Aorta (tissue), 5 donors: ENCODE results near the gene ECT2. TPM values are rescaled to one million over a fixed set of nuclear protein-coding genes. Genes with fewer than 3 reads are reported as not detected.
"Not testable (repeated sequence)": the region's sequence is repeated elsewhere in the genome, so short reads cannot be mapped to it uniquely, and the experiment has no call there.

Source experiments
- ATAC-seq: fragments of 200-7000 bp; cut with Tn5 transposase; one replicate; pipeline ENCODE4 v1.9.1; 2022; ENCODE audit warnings: moderate library complexity; ENCODE audit not compliant: low FRiP score
- DNase-seq, 2 donors: peaks; one replicate each; pipeline ENCODE4 v3.0.0-alpha.2; 2020
- H3K27ac ChIP-seq, 2 donors: one replicate each; pipeline ENCODE4 v1.5.1; 2013; ENCODE audit warnings: low read length in 2 of 2, mild to moderate bottlenecking in 2 of 2, moderate library complexity in 2 of 2, control low read depth in 1 of 2, inconsistent platforms in 1 of 2, low read depth in 1 of 2
- H3K27me3 ChIP-seq, 2 donors: one replicate each; pipeline ENCODE4 v1.6.1; 2013; ENCODE audit warnings: control low read depth in 1 of 2, low read length in 1 of 2, mild to moderate bottlenecking in 1 of 2, moderate library complexity in 1 of 2; ENCODE audit not compliant: insufficient read depth in 2 of 2, control insufficient read depth in 1 of 2
- H3K36me3 ChIP-seq, 2 donors: one replicate each; pipeline ENCODE4 v1.6.1; 2013; ENCODE audit warnings: control low read depth in 1 of 2, low read length in 1 of 2, mild to moderate bottlenecking in 1 of 2; ENCODE audit not compliant: insufficient read depth in 2 of 2, control insufficient read depth in 1 of 2
- H3K4me1 ChIP-seq, 2 donors: one replicate each; pipeline ENCODE4 v1.6.1; 2013; ENCODE audit warnings: low read length in 2 of 2, control low read depth in 1 of 2, mild to moderate bottlenecking in 1 of 2, moderate library complexity in 1 of 2; ENCODE audit not compliant: insufficient read depth in 2 of 2, control insufficient read depth in 1 of 2
- H3K4me3 ChIP-seq, 2 donors: one replicate each; pipeline ENCODE4 v1.5.1; 2013; ENCODE audit warnings: low read length in 2 of 2, control low read depth in 1 of 2, mild to moderate bottlenecking in 1 of 2
- H3K9me3 ChIP-seq: one replicate; pipeline ENCODE4 v1.6.1; 2013; ENCODE audit warnings: mild to moderate bottlenecking, low read length; ENCODE audit not compliant: control insufficient read depth
- WGBS, 2 donors: extraction: QIAGEN DNeasy Blood & Tissue Kit; methylation state at CpG; one replicate each; pipeline ENCODE4 v1.1.7; 2013; 5-methylcytosine and 5-hydroxymethylcytosine counted together
- intact Hi-C, 2 donors: fragments of 100-400 bp; cut with DNase I; formaldehyde crosslinking; loops; one replicate each; pipeline versions ENCODE4 v1.14.2 to v1.15.0; 2022
- polyA plus RNA-seq, 2 donors: library from polyadenylated mRNA; stranded (reverse); fragments of 200-250 nt; gene quantifications; one replicate each; pipeline ENCODE4 v1.2.3, GENCODE V29; 2013
- total RNA-seq, 2 donors: library from RNA; stranded (reverse); fragmentation: NEBNext Ultra II Directional; extraction: Animal tissue kit (Norgen Biotek cat#: 25700); gene quantifications; one replicate each; pipeline ENCODE4 v1.2.1, GENCODE V29; 2021
- donor health status: healthy with polysubstance abuse.
- donor health status: Bipolar disorder and iron deficiency.
- donor health status: DM: no; HTN: no; CAD: no.
- donor health status: DM: no; HTN: no; CAD: no.
- donor health status: DM: yes; HTN: yes; CAD: no.

The ECT2 gene
- total and polyA plus RNA-seq, 4 donors: 2.8 to 10.0 (median 5.7) TPM

GRCh38 chr3:172811099-172811498 lies 60.6 kb downstream of the ECT2 start:
- Histone ChIP-seq H3K27me3 (no peaks in the 10 kb centered on the region), H3K27ac (no peak overlapping the region), H3K4me3 (no peak overlapping the region), H3K9me3 (no peaks in the 10 kb centered on the region), H3K36me3 (no peaks in the 10 kb centered on the region), H3K4me1 (no peaks in the 10 kb centered on the region)
- ATAC-seq: no peak
- DNase-seq: no peak
- 92 to 95% methylated on average over 4 of the region's 4 CpGs for WGBS, 2 donors
- intact Hi-C loops: loop anchor here in 1 of 2 donors (5.0 kb wide), 1 partner anchor 236 kb away; no protein-coding TSS in a partner anchor

GRCh38 chr3:172813462-172813861 lies 62.9 kb downstream of the ECT2 start:
- 97 to 98% methylated on average over 3 of the region's 3 CpGs for WGBS, 2 donors
- Histone ChIP-seq H3K27ac (no peak overlapping the region), H3K4me1 (no peaks in the 10 kb centered on the region), H3K9me3 (no peaks in the 10 kb centered on the region), H3K36me3 (no peaks in the 10 kb centered on the region), H3K4me3 (no peak overlapping the region), H3K27me3 (no peaks in the 10 kb centered on the region)
- intact Hi-C loops: loop anchor here in 1 of 2 donors (5.0 kb wide), 1 partner anchor 234 kb away; no protein-coding TSS in a partner anchor
- ATAC-seq (no peak), DNase-seq (no peak)

GRCh38 chr3:172814738-172815137 lies 64.2 kb downstream of the ECT2 start:
- Histone ChIP-seq H3K27ac (no peak overlapping the region), H3K36me3 (no peaks in the 10 kb centered on the region), H3K27me3 (no peaks in the 10 kb centered on the region), H3K4me1 (no peaks in the 10 kb centered on the region), H3K4me3 (no peak overlapping the region), H3K9me3 (no peaks in the 10 kb centered on the region)
- DNase-seq (no peak), ATAC-seq (no peak)
- intact Hi-C loops: loop anchor here in 1 of 2 donors (5.0 kb wide), 1 partner anchor 233 kb away; no protein-coding TSS in a partner anchor
- 60 to 71% methylated on average over 1 of the region's 1 CpG for WGBS, 2 donors

- no peaks in the 10 kb centered on the region for H3K36me3 ChIP-seq
Measured at GRCh38 chr3:172815857-172816256, 65.3 kb downstream of the ECT2 start.

GRCh38 chr3:172816281-172816680 lies 65.8 kb downstream of the ECT2 start:
- ATAC-seq: no peak
- Histone ChIP-seq H3K27ac (no peak overlapping the region), H3K36me3 (no peaks in the 10 kb centered on the region), H3K4me1 (no peaks in the 10 kb centered on the region), H3K4me3 (no peak overlapping the region), H3K9me3 (no peaks in the 10 kb centered on the region), H3K27me3 (no peaks in the 10 kb centered on the region)
- no peak for DNase-seq
- intact Hi-C loops: no loop called here

More at GRCh38 chr3:172815857-172816256, 65.3 kb downstream of the ECT2 start:
- intact Hi-C loops: no loop called here
- Histone ChIP-seq H3K9me3 (no peaks in the 10 kb centered on the region), H3K4me3 (no peak overlapping the region), H3K27me3 (no peaks in the 10 kb centered on the region), H3K4me1 (no peaks in the 10 kb centered on the region), H3K27ac (no peak overlapping the region)
- DNase-seq (no peak), ATAC-seq (no peak)
- 54 to 64% methylated on average over 4 of the region's 4 CpGs for WGBS, 2 donors

GRCh38 chr3:172816968-172817367 lies 66.4 kb downstream of the ECT2 start:
- Histone ChIP-seq H3K27ac (no peak overlapping the region), H3K4me1 (no peaks in the 10 kb centered on the region), H3K27me3 (no peaks in the 10 kb centered on the region), H3K4me3 (no peak overlapping the region), H3K9me3 (no peaks in the 10 kb centered on the region), H3K36me3 (no peaks in the 10 kb centered on the region)
- WGBS, 2 donors: 82 to 91% methylated on average over 2 of the region's 2 CpGs
- DNase-seq: no peak
- ATAC-seq: no peak
- intact Hi-C loops: no loop called here

GRCh38 chr3:172820492-172820891 lies 70.0 kb downstream of the ECT2 start:
- no peaks in the 10 kb centered on the region for H3K4me1 ChIP-seq
- WGBS, 2 donors: 33 to 40% methylated on average over 2 of the region's 2 CpGs

GRCh38 chr3:172824229-172824628 lies 73.7 kb downstream of the ECT2 start:
- 91 to 93% methylated on average over 2 of the region's 2 CpGs for WGBS, 2 donors
- Histone ChIP-seq H3K36me3 (no peaks in the 10 kb centered on the region), H3K27ac (no peak overlapping the region), H3K4me1 (no peaks in the 10 kb centered on the region), H3K9me3 (no peaks in the 10 kb centered on the region), H3K4me3 (no peak overlapping the region), H3K27me3 (no peaks in the 10 kb centered on the region)
- intact Hi-C loops: no loop called here
- no peak for DNase-seq
- no peak for ATAC-seq

More at GRCh38 chr3:172820492-172820891, 70.0 kb downstream of the ECT2 start:
- H3K27me3 ChIP-seq: no peaks in the 10 kb centered on the region
- H3K4me3 ChIP-seq: no peak overlapping the region
- intact Hi-C loops: no loop called here
- H3K27ac ChIP-seq: no peak overlapping the region
- H3K36me3 ChIP-seq: no peaks in the 10 kb centered on the region
- DNase-seq (no peak), ATAC-seq (no peak)
- no peaks in the 10 kb centered on the region for H3K9me3 ChIP-seq

- H3K9me3 ChIP-seq, H3K36me3 ChIP-seq, ATAC-seq, intact Hi-C loops, H3K4me1 ChIP-seq, H3K4me3 ChIP-seq, H3K27ac ChIP-seq, DNase-seq, H3K27me3 ChIP-seq: not testable (repeated sequence)
- WGBS, 2 donors: 96% methylated on average over 2 of the region's 2 CpGs
Measured at GRCh38 chr3:172827231-172827630, 76.7 kb downstream of the ECT2 start.
